Cardiac fibroblast (primary cell): ENCODE results near the gene NUDCD3.

Source experiments
- DNase-seq, 2 donors: peaks; one replicate each; pipeline versions ENCODE4 v3.0.0 to v3.0.0-alpha.2; 2010; ENCODE audit warnings: low read depth in 2 of 2
- H3K4me3 ChIP-seq, 2 donors: replicated peaks in 1 of 2; 1 replicate in 1 of 2; 2 replicates in 1 of 2; pipeline ENCODE4 v1.5.1; 2011; ENCODE audit warnings: low read depth in 2 of 2, low read length in 2 of 2, mild to moderate bottlenecking in 2 of 2, moderate library complexity in 1 of 2
- CTCF ChIP-seq: IDR thresholded peaks from one replicate; pipeline ENCODE4 v1.5.1; 2011; ENCODE audit warnings: low read depth, mild to moderate bottlenecking, low read length, inconsistent platforms

Gene NUDCD3

GRCh38 chr7:44489955-44490350 lies 505 bp downstream of the NUDCD3 start:
- H3K4me3 ChIP-seq: peak overlapping the region; percentile 79 to 83
- peak; percentile 26 to 52 for DNase-seq
- no peak for TF ChIP-seq CTCF

- TF ChIP-seq CTCF: no peak
- DNase-seq: no peak
- H3K4me3 ChIP-seq: peak overlapping the region in 1 of 2 donors; percentile 83
Measured at GRCh38 chr7:44488955-44489354, 1.5 kb downstream of the NUDCD3 start.

- peak; percentile 18 to 39 for DNase-seq
- TF ChIP-seq CTCF: peak; percentile 8
- H3K4me3 ChIP-seq: no peak overlapping the region
Measured at GRCh38 chr7:44486693-44487092, 3.8 kb downstream of the NUDCD3 start.

- no peak overlapping the region for H3K4me3 ChIP-seq
- no peak for DNase-seq
- no peak for TF ChIP-seq CTCF
Measured at GRCh38 chr7:44486001-44486400, 4.5 kb downstream of the NUDCD3 start.

GRCh38 chr7:44484482-44485313 lies 5.8 kb downstream of the NUDCD3 start:
- DNase-seq: peak in 1 of 2 donors; percentile 26
- no peak for TF ChIP-seq CTCF
- no peak overlapping the region for H3K4me3 ChIP-seq

GRCh38 chr7:44482502-44483485 lies 7.7 kb downstream of the NUDCD3 start:
- TF ChIP-seq CTCF: no peak
- no peak for DNase-seq
- H3K4me3 ChIP-seq: no peak overlapping the region
